Renal pelvis (tissue), 4 donors: ENCODE data around the gene ZNF236. TPM values are rescaled to one million over a fixed set of nuclear protein-coding genes. Genes with fewer than 3 reads are reported as not detected.
"Not testable (repeated sequence)": the region's sequence is repeated elsewhere in the genome, so short reads cannot be mapped to it uniquely, and the experiment has no call there.

Source experiments
- DNase-seq: peaks from one replicate; pipeline ENCODE4 v3.0.0-alpha.2; 2013
- polyA plus RNA-seq, 3 donors: library from polyadenylated mRNA; unstranded; fragments of 120-200 nt; gene quantifications; one replicate each; pipeline ENCODE4 v1.2.1, GENCODE V29; 2013; ENCODE audit not compliant: insufficient read length in 3 of 3

The ZNF236 gene
- polyA plus RNA-seq, 3 donors = 10.1 to 13.9 (median 12.2) TPM

DNA sequence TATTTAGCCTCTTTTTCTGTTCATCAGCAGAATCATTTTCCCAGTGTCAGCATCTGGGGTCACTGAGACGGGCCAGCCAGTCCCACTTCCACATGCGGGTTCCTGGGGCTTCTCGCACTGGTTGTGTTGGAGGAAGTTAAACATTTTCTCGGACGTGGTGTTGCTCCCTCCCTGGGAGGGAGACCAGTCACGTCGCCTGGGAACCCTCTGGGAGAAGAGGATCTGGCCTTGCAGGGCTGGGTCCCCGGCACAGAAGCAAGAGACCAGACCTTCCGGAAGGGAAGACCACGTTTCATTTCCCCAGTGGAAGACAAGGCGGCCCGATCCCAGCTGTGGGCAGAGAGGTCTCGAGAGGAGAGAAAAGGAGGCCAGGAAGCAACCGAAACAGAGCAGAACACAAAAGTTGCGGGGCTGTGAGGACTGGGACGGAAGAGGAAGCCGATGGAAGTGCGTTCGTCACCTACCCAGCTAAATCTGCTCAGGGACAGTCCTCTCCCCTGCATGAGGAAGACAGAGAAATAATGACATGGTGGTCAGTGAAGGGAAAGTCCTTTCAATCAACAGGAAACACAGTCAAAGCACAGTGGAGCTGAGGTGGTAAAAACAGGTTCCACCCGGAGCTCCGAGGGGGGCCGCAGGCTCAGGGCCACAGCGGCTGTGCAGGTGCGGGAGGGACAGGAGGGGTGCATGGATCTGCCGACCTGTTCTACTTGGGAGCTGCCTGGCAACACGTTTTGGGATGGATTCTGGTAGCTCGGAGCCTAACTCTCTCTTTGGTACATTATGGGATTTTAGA, 165.9 kb downstream of the ZNF236 start:
- DNase-seq = no peak

DNA sequence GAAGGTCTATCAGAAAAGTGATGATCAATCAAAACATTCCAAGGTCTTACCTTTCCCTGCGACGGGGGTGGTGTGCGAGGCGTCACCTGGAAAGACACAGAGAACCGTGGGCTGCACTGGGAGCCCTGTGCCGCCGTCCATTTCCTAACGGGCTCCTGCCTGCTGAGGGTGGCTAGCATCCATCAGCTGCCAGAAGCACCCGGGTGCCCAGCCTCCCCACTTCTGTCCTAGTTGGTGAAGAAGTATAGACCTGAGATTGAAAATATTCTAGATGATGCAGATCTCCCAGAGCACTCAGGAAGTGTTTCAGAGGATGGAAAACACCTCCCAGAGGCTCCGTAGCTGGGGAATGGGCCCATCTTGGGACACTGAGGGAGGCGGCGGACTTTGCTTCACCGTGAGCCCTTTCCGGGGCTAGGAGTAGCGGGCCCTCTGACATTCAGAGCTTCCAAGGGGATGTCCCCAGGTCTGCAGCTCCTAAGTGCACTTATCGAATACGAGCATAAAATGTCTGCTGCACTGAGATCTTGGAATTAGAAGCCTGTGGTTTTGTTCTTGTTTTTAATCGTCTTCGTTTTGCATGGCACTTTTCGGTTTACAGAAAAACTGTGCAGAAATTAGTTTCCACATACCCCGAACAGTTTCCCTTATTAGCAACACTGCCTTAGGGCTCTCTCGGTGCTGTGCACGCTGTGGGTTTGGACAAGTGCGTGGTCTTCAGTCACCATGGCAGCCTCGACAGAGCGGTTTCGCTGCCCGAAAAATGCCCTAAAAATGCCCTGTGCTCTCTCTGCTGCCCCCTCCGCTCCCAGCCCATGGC, 166.7 kb downstream of the ZNF236 start:
- DNase-seq = no peak

DNA sequence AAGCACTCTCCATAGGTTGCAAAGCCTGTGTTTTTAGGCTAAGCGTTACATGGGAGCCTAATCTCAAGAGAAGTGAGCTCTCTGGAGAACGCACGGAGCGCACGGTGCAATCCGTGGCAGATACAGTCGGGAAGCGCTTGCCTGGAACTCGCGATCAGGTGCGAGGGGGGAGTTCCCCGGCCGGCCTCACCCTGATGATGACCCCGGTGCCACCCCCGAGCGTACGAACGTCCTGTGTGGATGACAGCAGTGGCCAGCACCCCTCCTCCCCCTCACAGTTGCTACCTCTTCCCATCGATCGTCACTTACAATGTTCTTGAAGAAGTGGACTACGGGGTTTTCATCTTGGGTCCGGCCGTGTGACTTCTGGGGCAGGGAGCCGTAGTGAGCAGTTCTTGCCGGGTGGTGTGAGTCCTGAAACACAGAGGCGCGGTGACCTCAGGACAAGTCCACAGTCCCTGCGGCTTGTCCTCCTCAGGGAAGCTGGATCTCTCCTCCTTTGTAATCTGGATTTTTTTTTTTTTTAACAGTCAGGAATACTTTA, 167.4 kb downstream of the ZNF236 start:
- no peak for DNase-seq

- not testable (repeated sequence) for DNase-seq
Observed at GRCh38 chr18:76990343-76991020, 168.1 kb downstream of the ZNF236 start.

DNA sequence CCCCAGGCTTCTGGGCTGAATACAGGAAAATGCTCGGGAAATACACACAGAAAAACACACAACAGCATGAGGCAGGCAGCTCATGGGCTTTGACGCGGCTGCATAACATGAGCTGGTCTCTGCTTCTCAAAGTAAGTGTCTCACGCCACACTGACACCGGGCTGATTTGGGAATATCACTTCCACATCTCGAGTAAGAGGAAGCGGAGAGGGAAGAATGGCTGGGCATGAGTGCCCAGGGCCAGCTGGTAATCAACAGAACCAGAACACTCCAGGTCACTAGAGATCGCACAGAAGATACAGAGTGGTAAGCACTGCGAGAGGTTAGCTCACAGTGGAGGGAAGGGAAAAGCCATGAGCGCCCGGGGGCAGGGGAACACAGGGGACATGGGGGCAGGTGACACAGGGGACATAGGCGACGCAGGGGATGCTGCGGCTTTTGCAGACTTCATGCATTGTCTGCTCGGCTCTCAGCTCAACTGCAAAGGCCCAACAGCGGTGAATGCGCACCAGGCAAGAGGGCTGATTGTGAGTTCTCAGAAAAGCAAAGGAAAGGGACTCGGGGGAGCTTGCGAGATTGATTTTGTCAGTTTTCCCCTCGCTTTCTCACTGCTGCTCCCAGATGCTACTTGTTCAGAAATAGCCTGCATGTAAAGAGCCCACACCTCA, 168.8 kb downstream of the ZNF236 start:
- no peak for DNase-seq

GRCh38 chr18:76992226-76993084, 170.1 kb downstream of the ZNF236 start:
- DNase-seq = no peak

DNA sequence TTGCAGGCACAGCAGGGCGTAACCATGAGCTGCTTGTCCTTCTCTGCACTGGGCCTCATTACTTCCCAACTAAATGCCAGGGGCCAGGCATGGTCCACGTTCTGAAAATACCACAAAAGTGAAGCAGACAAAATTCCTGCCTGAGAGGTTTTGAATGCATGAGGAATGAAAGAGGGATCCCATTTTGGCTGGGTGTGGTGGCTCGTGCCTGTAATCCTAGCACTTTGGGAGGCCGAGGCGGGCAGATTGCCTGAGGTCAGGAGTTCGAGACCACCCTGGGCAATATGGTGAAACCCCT, 170.7 kb downstream of the ZNF236 start:
- DNase-seq = no peak

DNA sequence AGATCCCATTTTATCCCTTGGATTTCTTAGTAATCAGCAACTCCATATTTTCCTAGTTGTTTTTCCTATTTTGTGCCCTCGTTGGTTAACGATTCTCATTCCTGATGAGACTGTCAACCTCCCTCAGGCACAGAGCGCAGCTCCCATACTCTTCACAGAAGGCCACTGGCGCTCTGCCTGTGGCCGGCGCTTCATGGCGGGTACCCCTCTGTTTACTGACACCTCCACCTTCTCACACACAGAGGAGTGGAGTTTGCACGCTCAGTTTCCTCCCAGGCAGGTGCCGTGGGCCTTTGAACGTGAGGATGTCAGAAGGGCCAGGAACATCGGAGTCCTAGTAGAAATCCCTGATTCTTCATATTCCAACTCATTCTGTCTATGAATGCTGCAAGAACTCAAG, 171.2 kb downstream of the ZNF236 start:
- no peak for DNase-seq

GRCh38 chr18:76994086-76994654, 171.8 kb downstream of the ZNF236 start:
- DNase-seq = no peak

- DNase-seq = no peak
Observed at GRCh38 chr18:76995896-76996295, 173.5 kb downstream of the ZNF236 start.

GRCh38 chr18:76996429-76996828, 174.1 kb downstream of the ZNF236 start:
- DNase-seq = peak; percentile 56

- DNase-seq = no peak
Observed at GRCh38 chr18:76997951-76998808, 175.8 kb downstream of the ZNF236 start.

- DNase-seq = no peak
Observed at GRCh38 chr18:76999077-76999476, 176.7 kb downstream of the ZNF236 start.

DNA sequence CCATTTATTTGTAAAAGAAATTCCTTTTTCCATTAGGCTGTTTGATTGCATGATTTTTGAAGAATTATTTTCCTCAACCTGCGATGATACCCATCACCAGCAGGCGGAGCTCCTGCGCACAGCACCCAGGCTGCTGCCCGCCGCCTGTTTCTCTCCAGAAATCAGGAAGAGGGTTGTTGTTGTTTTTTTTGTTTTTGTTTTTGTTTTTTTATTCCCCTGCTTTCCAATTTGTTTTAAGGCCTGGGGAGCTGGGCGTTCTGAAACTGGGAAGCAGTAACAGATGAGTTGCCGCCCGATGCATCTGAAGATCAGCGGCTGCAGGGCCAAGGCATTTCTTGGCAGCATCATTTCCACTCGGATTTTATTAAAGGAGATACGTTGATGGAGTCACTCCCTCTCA, 178.2 kb downstream of the ZNF236 start:
- no peak for DNase-seq

DNA sequence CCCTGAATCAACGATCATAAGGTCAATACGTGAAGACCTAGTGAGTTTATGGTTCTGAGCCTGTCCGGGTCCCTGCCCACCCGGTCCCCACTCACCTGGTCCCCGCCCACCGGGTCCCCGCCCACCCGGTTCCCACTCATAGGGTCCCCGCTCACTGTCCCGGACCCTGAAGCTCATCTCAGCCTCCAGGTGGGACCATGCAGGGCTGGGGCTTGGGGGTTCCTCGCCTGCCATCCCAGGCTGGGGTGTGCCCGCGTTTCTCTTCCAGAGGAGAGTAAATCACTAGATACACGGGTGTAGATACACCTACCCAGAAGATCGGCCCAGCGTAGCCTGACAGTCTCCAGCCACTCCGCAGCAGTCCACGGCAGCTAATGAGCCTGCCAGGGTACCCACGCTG, 178.7 kb downstream of the ZNF236 start:
- DNase-seq = no peak

DNA sequence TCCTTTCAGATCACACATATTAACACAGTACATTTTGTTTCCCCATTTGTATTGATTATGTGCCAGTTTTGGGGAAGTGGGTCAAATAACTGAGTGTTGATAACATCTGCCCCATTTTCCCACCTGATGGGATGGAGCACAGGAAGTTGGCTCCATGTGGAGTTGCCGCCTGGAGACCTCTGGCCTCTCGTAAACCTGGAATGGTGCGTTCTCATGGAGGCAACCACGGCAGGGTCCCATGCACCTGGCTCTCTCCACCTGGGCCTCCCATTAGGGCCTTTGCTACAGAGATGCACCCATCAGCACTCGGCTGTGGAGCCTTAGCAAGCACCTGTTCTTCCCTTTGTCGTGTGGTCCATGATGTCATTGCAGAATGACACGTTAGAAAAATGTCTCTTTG, 179.6 kb downstream of the ZNF236 start:
- DNase-seq = no peak

GRCh38 chr18:77002496-77002895, 180.1 kb downstream of the ZNF236 start:
- no peak for DNase-seq

GRCh38 chr18:77003316-77003715, 181.0 kb downstream of the ZNF236 start:
- DNase-seq = no peak

DNA sequence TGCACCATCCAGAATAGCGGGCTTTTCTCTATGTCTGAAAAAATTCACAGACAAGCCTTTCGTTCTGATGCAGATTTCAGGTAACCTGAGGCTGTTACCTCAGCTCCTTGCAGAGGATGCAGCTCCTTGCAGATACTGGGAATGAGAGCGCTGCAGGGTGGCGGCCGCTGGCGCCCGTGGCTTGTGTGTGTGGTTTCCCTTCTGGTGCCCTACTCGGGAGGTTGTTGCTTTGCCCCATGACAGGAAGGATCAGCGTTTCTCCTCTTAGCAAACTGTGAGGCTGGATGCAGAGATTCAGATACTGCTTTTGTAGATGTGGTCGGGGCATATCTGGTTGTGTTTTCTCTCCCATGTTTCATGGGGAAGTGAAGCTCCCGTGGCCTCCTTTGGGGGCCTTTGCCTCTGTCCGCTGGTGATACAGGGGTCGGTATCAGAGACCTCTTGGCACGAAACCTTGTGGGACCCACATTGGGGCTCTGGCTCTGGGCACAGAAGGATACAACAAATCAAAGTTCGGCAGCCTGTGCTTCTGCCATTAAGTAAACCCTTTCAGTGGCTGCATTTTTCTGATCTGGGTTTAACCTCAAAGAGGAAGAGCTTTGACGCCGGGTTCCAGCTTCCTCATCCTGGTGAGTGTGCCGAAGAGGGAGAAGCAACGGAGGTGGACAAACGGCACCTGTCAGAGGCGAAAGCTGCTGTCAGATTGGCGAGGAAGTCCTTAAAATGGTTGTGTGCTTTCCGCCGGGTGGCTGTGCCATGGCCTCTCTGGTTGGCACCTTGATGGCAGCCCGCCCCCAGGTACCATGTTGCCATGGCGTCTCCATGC, 182.4 kb downstream of the ZNF236 start:
- no peak for DNase-seq
